ENCODE measurements around the gene PREX1. TPM values are rescaled to one million over a fixed set of nuclear protein-coding genes. Genes with fewer than 3 reads are reported as not detected.
"Not testable (repeated sequence)": the region's sequence is repeated elsewhere in the genome, so short reads cannot be mapped to it uniquely, and the experiment has no call there.

Gene PREX1
- total RNA-seq, 2 experiments from 2014 or later: 20.7 to 25.3 TPM

- Histone ChIP-seq H3K27ac (ENCODE audit: low read depth, low read length, poor library complexity, severe bottlenecking) (peak overlapping the region; percentile 30), H3K4me1 (ENCODE audit: insufficient read depth, low read length, poor library complexity, severe bottlenecking) (peaks cover 51% of the 10 kb centered on the region), H4K20me1 (ENCODE audit: insufficient read depth, low read length) (no peaks in the 10 kb centered on the region), H3K4me2 (ENCODE audit: low read length) (peak overlapping the region; percentile 75), H3K9me3 (ENCODE audit: low read length) (no peaks in the 10 kb centered on the region), H3K4me3 (ENCODE audit: low read depth, low read length, poor library complexity, severe bottlenecking) (peak overlapping the region; percentile 74), H3K9me2 (ENCODE audit: insufficient read depth, low read length) (no peaks in the 10 kb centered on the region), H2AFZ (ENCODE audit: low read length) (peak overlapping the region; percentile 39; the same call in 1 of the 2 replicates), H3K36me3 (ENCODE audit: insufficient read depth, low read length) (no peaks in the 10 kb centered on the region), H3K79me2 (ENCODE audit: insufficient read depth, low read depth, low read length) (peaks cover 35% of the 10 kb centered on the region; the same call in 1 of the 2 replicates)
- no TSS peak for BruUV-seq (replicated peaks)
- intact Hi-C loops (cut with micrococcal nuclease; ENCODE audit: unreplicated experiment): loop anchor here (1.0 to 5.0 kb wide), 2 partner anchors 17 to 92 kb away; no protein-coding TSS in a partner anchor
- no peak for TF ChIP-seq EZH2phosphoT487 (IDR thresholded peaks at IDR 0.05; ENCODE audit: borderline replicate concordance, low read depth, low read length)
- TF ChIP-seq CTCF (conservative IDR thresholded peaks at IDR 0.05; ENCODE audit: low read length): no peak
- CTCF ChIA-PET (ENCODE audit: unreplicated experiment): no interaction called here
- no peak for DNase-seq (ENCODE audit: low spot score)
- POLR2A ChIA-PET: interaction anchor here (0.7 kb wide), 1 partner anchor 16 kb away, joined by 3 read pairs; no protein-coding TSS in a partner anchor
These were observed 1.1 kb upstream of the PREX1 start for GRCh38 chr20:48828734-48829460.

- H4K20me1 ChIP-seq (ENCODE audit: insufficient read depth, low read length): no peaks in the 10 kb centered on the region
- intact Hi-C loops (cut with micrococcal nuclease; ENCODE audit: unreplicated experiment): loop anchor here (1.0 to 5.0 kb wide), 3 partner anchors 78 to 170 kb away; no protein-coding TSS in a partner anchor
- H3K79me2 ChIP-seq (ENCODE audit: insufficient read depth, low read depth, low read length): peaks cover 50% of the 10 kb centered on the region; the same call in 1 of the 2 replicates
- ChIA-PET POLR2A (interaction anchor here (0.5 to 1.3 kb wide), 4 partner anchors 9 to 95 kb away, joined by 3 to 7 read pairs (median 3); partner anchors contain the start of gene ARFGEF2), CTCF (ENCODE audit: unreplicated experiment) (interaction anchor here (1.2 kb wide), 1 partner anchor 170 kb away, joined by 3 read pairs; no protein-coding TSS in a partner anchor)
- H3K27ac ChIP-seq (ENCODE audit: low read depth, low read length, poor library complexity, severe bottlenecking): peak overlapping the region; percentile 93
- H3K36me3 ChIP-seq (ENCODE audit: insufficient read depth, low read length): no peaks in the 10 kb centered on the region
- H3K4me1 ChIP-seq (ENCODE audit: insufficient read depth, low read length, poor library complexity, severe bottlenecking): peaks cover 59% of the 10 kb centered on the region
- peak overlapping the region; percentile 76 for H3K4me2 ChIP-seq (ENCODE audit: low read length)
- peak overlapping the region; percentile 91 for H3K4me3 ChIP-seq (ENCODE audit: low read depth, low read length, poor library complexity, severe bottlenecking)
- peak; percentile 67 for DNase-seq (ENCODE audit: low spot score)
- no peak for TF ChIP-seq CTCF (conservative IDR thresholded peaks at IDR 0.05; ENCODE audit: low read length)
- no peak for TF ChIP-seq EZH2phosphoT487 (IDR thresholded peaks at IDR 0.05; ENCODE audit: borderline replicate concordance, low read depth, low read length)
- no peaks in the 10 kb centered on the region for H3K9me3 ChIP-seq (ENCODE audit: low read length)
- H3K9me2 ChIP-seq (ENCODE audit: insufficient read depth, low read length): no peaks in the 10 kb centered on the region
- BruUV-seq (replicated peaks): TSS peak; percentile 32
- H2AFZ ChIP-seq (ENCODE audit: low read length): peak overlapping the region; percentile 28
These were observed 672 bp downstream of the PREX1 start for GRCh38 chr20:48826883-48827771.

GRCh38 chr20:48826480-48826879, 1.3 kb downstream of the PREX1 start:
- H3K27ac ChIP-seq (ENCODE audit: low read depth, low read length, poor library complexity, severe bottlenecking): peak overlapping the region; percentile 93
- peaks cover 53% of the 10 kb centered on the region; the same call in 1 of the 2 replicates for H3K79me2 ChIP-seq (ENCODE audit: insufficient read depth, low read depth, low read length)
- CTCF ChIA-PET (ENCODE audit: unreplicated experiment); H3K9me3 ChIP-seq (ENCODE audit: low read length); H3K9me2 ChIP-seq (ENCODE audit: insufficient read depth, low read length); H4K20me1 ChIP-seq (ENCODE audit: insufficient read depth, low read length); H3K36me3 ChIP-seq (ENCODE audit: insufficient read depth, low read length); BruUV-seq (replicated peaks); DNase-seq (ENCODE audit: low spot score): not testable (repeated sequence)
- peaks cover 59% of the 10 kb centered on the region for H3K4me1 ChIP-seq (ENCODE audit: insufficient read depth, low read length, poor library complexity, severe bottlenecking)
- peak overlapping the region; percentile 91 for H3K4me3 ChIP-seq (ENCODE audit: low read depth, low read length, poor library complexity, severe bottlenecking)
- H2AFZ ChIP-seq (ENCODE audit: low read length): peak overlapping the region; percentile 28; the same call in 1 of the 2 replicates
- H3K4me2 ChIP-seq (ENCODE audit: low read length): peak overlapping the region; percentile 76
- POLR2A ChIA-PET: interaction anchor here (1.0 to 1.3 kb wide), 2 partner anchors 9 to 95 kb away, joined by 3 read pairs; partner anchors contain the start of gene ARFGEF2
- intact Hi-C loops (cut with micrococcal nuclease; ENCODE audit: unreplicated experiment): loop anchor here (2.0 to 5.0 kb wide), 2 partner anchors 78 to 89 kb away; no protein-coding TSS in a partner anchor

Measured in OCI-LY7 (cell line).